ENCODE measurements around the gene ZFHX2. TPM values are rescaled to one million over a fixed set of nuclear protein-coding genes. Genes with fewer than 3 reads are reported as not detected.

The ZFHX2 gene
- 0.85 to 1.8 TPM (median 1.3 TPM) in 5 replicates for total RNA-seq (2022; extraction: Qiagen RNA extraction; ENCODE audit: low read depth)

DNA sequence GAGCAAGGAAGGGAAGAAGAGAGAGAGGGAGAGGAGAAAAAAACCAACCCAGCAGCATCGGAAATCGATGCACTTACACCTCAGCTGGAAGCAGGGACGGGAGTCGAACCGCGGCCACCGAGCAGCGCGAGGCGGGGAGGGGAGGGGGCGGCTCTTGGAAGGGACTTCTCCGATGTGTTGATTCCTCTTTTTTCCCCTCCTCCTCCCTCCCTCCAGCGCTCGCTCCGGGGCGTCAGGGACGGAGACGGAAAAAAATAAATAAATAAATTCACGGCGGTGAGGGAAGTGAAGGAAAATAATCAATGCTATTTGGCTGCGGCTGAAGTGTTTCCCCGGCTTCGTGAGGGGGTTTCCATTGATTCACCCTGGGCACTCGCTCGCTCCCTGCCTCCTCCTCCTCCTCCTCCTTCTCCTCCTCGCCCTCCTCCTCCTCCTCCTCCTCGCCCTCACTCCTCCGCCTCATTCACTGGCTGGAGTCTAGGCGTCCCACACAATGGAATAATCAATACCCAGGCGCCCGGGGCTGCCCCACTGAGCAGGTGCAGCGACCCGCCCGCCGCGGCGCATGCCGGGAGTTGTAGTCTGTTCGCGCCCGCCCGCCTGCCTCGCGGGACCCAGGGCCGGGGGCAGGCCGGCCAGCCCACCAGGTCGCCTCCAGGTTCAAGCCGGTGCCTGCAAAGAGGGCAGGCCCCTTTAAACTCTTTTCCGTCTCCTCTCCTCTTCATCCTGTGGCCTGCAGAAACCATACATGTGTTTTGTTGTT, at the start of gene ZFHX2:
TSS of gene ZFHX2 (minus strand) at position 500 of the 763 bp plus-strand sequence. CDS start 16,440 bp downstream, outside the sequence.

GRCh38 chr14:23578560-23579310, 27.2 kb upstream of the ZFHX2 start, which contains the start of gene JPH4:
Gene JPH4, minus strand, starts transcription at chr14:23578790. Its CDS starts 1,337 bp downstream, at chr14:23577453.

GRCh38 chr14:23567186-23568020, 15.8 kb upstream of the ZFHX2 start, which contains the start of gene AP1G2:
Gene AP1G2, minus strand, starts transcription at chr14:23567791. Its CDS starts 477 bp downstream, at chr14:23567314.

DNA sequence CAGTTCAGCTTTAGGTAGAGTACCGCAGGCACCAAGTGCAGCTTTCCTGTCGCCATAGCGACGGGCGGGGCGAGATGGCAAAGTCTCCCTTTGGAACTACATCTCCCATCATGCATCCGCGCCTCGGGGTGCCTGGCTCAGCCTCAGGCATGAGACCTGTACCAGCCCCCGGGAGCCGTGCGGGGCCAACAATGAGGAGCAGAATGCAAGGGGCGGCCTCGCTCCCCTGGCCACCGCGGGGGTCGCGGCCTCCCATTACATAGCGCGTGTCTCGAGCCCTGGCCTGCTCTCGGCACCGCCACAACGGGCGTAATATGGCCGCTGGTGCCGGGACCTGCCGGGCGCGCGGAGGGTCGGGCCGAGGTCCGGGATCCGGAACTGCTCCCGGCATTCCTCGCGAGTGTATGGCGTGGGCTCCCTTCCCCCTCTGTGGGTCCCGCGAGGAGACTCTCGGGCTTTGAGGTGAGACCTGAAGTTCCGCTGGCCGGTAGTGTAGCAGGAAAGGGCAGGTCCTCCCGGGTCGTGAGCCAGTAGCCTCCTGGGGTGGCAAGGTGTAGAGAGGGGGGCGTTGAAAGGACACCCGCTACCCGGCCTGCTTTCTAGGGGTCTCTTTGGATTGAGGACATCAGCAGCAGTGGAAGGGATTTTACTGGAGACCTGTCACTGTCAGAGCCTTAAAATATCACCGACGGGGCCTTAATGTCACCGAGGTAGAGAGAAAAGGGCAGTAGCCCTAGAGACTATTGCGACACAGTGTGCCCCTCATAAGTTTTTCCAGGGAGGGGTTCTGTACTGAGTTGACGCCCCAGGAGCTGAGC, 4.5 kb upstream of the ZFHX2 start, which contains the start of gene THTPA:
TSS of gene THTPA (plus strand) at position 390 of the 818 bp plus-strand sequence. CDS start 487 bp downstream, outside the sequence.

Other genes with a start within 250 kb of the ZFHX2 start
- gene PPP1R3E, start 248.9 kb downstream of the ZFHX2 start, total RNA-seq (2022; extraction: Qiagen RNA extraction; ENCODE audit: low read depth), result 3.0 to 5.3 TPM (median 3.6 TPM) in 5 replicates
- gene BCL2L2, start 244.9 kb downstream of the ZFHX2 start, total RNA-seq (2022; extraction: Qiagen RNA extraction; ENCODE audit: low read depth), result 15.2 to 23.4 TPM (median 20.0 TPM) in 5 replicates
- 138 to 165 TPM (median 160 TPM) in 5 replicates for gene PABPN1, start 230.3 kb downstream of the ZFHX2 start, total RNA-seq (2022; extraction: Qiagen RNA extraction; ENCODE audit: low read depth)
- gene SLC22A17, start 198.9 kb downstream of the ZFHX2 start, total RNA-seq (2022; extraction: Qiagen RNA extraction; ENCODE audit: low read depth), result 5.4 to 8.1 TPM (median 6.9 TPM) in 5 replicates
- gene EFS, start 186.6 kb downstream of the ZFHX2 start, total RNA-seq (2022; extraction: Qiagen RNA extraction; ENCODE audit: low read depth), result not detected in 5 replicates
- not detected in 5 replicates for gene IL25, start 179.0 kb downstream of the ZFHX2 start, total RNA-seq (2022; extraction: Qiagen RNA extraction; ENCODE audit: low read depth)
- gene CMTM5, start 174.7 kb downstream of the ZFHX2 start, total RNA-seq (2022; extraction: Qiagen RNA extraction; ENCODE audit: low read depth), result not detected in 5 replicates
- 0.02 TPM in 1 of 5 replicates, not detected in the others for gene MYH6, start 143.5 kb downstream of the ZFHX2 start, total RNA-seq (2022; extraction: Qiagen RNA extraction; ENCODE audit: low read depth)
- gene MYH7, start 116.1 kb downstream of the ZFHX2 start, total RNA-seq (2022; extraction: Qiagen RNA extraction; ENCODE audit: low read depth), result not detected in 5 replicates
- gene NGDN, start 82.1 kb downstream of the ZFHX2 start, total RNA-seq (2022; extraction: Qiagen RNA extraction; ENCODE audit: low read depth), result 54.4 to 73.7 TPM (median 65.0 TPM) in 5 replicates
- 11.9 to 15.2 TPM (median 15.0 TPM) in 5 replicates for gene THTPA, start 4.5 kb upstream of the ZFHX2 start, total RNA-seq (2022; extraction: Qiagen RNA extraction; ENCODE audit: low read depth)
- gene AP1G2, start 16.0 kb upstream of the ZFHX2 start, total RNA-seq (2022; extraction: Qiagen RNA extraction; ENCODE audit: low read depth), result 34.0 to 61.8 TPM (median 48.7 TPM) in 5 replicates
- 0.04 to 0.08 TPM (median 0.07 TPM) in 3 of 5 replicates, not detected in the others for gene JPH4, start 27.0 kb upstream of the ZFHX2 start, total RNA-seq (2022; extraction: Qiagen RNA extraction; ENCODE audit: low read depth)
- 5.0 to 9.9 TPM (median 7.3 TPM) in 5 replicates for gene DHRS2, start 84.6 kb upstream of the ZFHX2 start, total RNA-seq (2022; extraction: Qiagen RNA extraction; ENCODE audit: low read depth)

Data from A549 treated with ZK216348 at 1 μM for 4 hours (cell line).